Hepatocyte (in vitro differentiated cells): ENCODE data around the gene TMEM238.

Experiments used
- CTCF ChIP-seq: fragments of 200-600 bp; sonication (generic); IDR thresholded peaks from 2 replicates; pipeline ENCODE4 v1.5.1; 2016; ENCODE audit warnings: antibody characterized with exemption, mild to moderate bottlenecking; ENCODE audit not compliant: poor library complexity
- EZH2 ChIP-seq: fragments of 200-600 bp; sonication (generic); IDR thresholded peaks from 2 replicates; pipeline ENCODE4 v1.6.1; 2016; ENCODE audit warnings: antibody characterized with exemption, mild to moderate bottlenecking, borderline replicate concordance
- EZH2phosphoT487 ChIP-seq: fragments of 200-600 bp; sonication (generic); IDR thresholded peaks from one replicate; pipeline ENCODE4 v1.6.1; 2018; ENCODE audit warnings: antibody characterized with exemption, mild to moderate bottlenecking, low read depth, moderate library complexity; ENCODE audit not compliant: unreplicated experiment, severe bottlenecking

- TF ChIP-seq CTCF (no peak), EZH2 (no peak), EZH2phosphoT487 (no peak)
These were observed 50.2 kb downstream of the TMEM238 start for GRCh38 chr19:55333870-55334269.
